Smooth muscle cell (in vitro differentiated cells): Measurements from ENCODE around the gene TSPAN17. TPM values are rescaled to one million over a fixed set of nuclear protein-coding genes. Genes with fewer than 3 reads are reported as not detected.

Experiments used
- DNase-seq: peaks from one replicate; lab custom pipeline; 2025; ENCODE audit not compliant: unreplicated experiment; lab: John Stamatoyannopoulos, UW
- H2AFZ ChIP-seq: fragments of 200-600 bp; sonication (generic); 2 replicates; pipeline ENCODE4 v1.6.0; 2016; ENCODE audit warnings: antibody characterized with exemption, low read depth, mild to moderate bottlenecking
- H3F3A ChIP-seq: fragments of 200-600 bp; sonication (generic); 2 replicates; pipeline ENCODE4 v1.6.0; 2017; ENCODE audit warnings: antibody characterized with exemption, low read depth
- H3K27ac ChIP-seq: fragments of 200-600 bp; sonication (generic); 2 replicates; pipeline ENCODE4 v1.5.1; 2016; ENCODE audit warnings: low read depth, mild to moderate bottlenecking
- H3K27me3 ChIP-seq: fragments of 200-600 bp; sonication (generic); 2 replicates; pipeline ENCODE4 v1.6.1; 2016; ENCODE audit warnings: low read depth, mild to moderate bottlenecking
- H3K36me3 ChIP-seq: fragments of 200-600 bp; sonication (generic); 2 replicates; pipeline ENCODE4 v1.5.1; 2016; ENCODE audit warnings: low read depth
- H3K4me1 ChIP-seq: fragments of 200-600 bp; sonication (generic); 2 replicates; pipeline ENCODE4 v1.5.1; 2016; ENCODE audit warnings: low read depth
- H3K4me2 ChIP-seq: fragments of 200-600 bp; sonication (generic); 2 replicates; pipeline ENCODE4 v1.6.0; 2016; ENCODE audit warnings: mild to moderate bottlenecking
- H3K4me3 ChIP-seq: fragments of 200-600 bp; sonication (generic); 2 replicates; pipeline ENCODE4 v1.5.1; 2016; ENCODE audit warnings: mild to moderate bottlenecking
- H3K79me2 ChIP-seq: fragments of 200-600 bp; sonication (generic); 2 replicates; pipeline ENCODE4 v1.6.0; 2016; ENCODE audit warnings: low read depth, mild to moderate bottlenecking
- H3K9ac ChIP-seq: fragments of 200-600 bp; sonication (generic); 2 replicates; pipeline ENCODE4 v1.6.0; 2016; ENCODE audit warnings: low read depth
- H3K9me3 ChIP-seq: fragments of 200-600 bp; sonication (generic); replicated peaks from 2 replicates; pipeline ENCODE4 v1.5.1; 2016; ENCODE audit warnings: low read depth
- H4K20me1 ChIP-seq: fragments of 200-600 bp; sonication (generic); 2 replicates; pipeline ENCODE4 v1.6.0; 2016; ENCODE audit warnings: low read depth
- CTCF ChIP-seq: fragments of 200-600 bp; sonication (generic); IDR thresholded peaks from 2 replicates; pipeline ENCODE4 v1.5.1; 2017; ENCODE audit warnings: borderline replicate concordance, mild to moderate bottlenecking, antibody characterized with exemption; ENCODE audit not compliant: insufficient read depth, poor library complexity, severe bottlenecking
- WGBS: methylation state at CpG from one replicate; pipeline ENCODE4 v1.1.7; 2016; ENCODE audit warnings: low lambda C conversion rate; 5-methylcytosine and 5-hydroxymethylcytosine counted together
- polyA plus RNA-seq: library from polyadenylated mRNA; unstranded; fragments of >200 nt; fragmentation: Nextera tagmentation; extraction: Ambion mirVana; gene quantifications from 2 replicates; pipeline ENCODE4 v1.2.1, GENCODE V29; 2016
- total RNA-seq: library from RNA; depleted of rRNA; stranded (reverse); fragments of >200 nt; gene quantifications from 2 replicates; pipeline ENCODE4 v1.2.3, GENCODE V29; 2014

The TSPAN17 gene
- total and polyA plus RNA-seq, 2 experiments from 2014 or later: 29.7 to 31.0 TPM

- H3K4me1 ChIP-seq: no peaks in the 10 kb centered on the region
- H3K9ac ChIP-seq: no peak overlapping the region
- no peak overlapping the region for H3K27ac ChIP-seq
- no peak overlapping the region for H3K4me3 ChIP-seq
- H3K9me3 ChIP-seq: no peaks in the 10 kb centered on the region
- no peaks in the 10 kb centered on the region for H3K36me3 ChIP-seq
- no peak for DNase-seq
- no peaks in the 10 kb centered on the region for H3K79me2 ChIP-seq
- no peaks in the 10 kb centered on the region for H4K20me1 ChIP-seq
- peaks cover 5% of the 10 kb centered on the region for H3K27me3 ChIP-seq
- no peak overlapping the region for H2AFZ ChIP-seq
- H3K4me2 ChIP-seq: no peak overlapping the region
- H3F3A ChIP-seq: no peaks in the 10 kb centered on the region
- 61% methylated on average over 3 of the region's 4 CpGs for WGBS
- TF ChIP-seq CTCF: no peak
Observed at GRCh38 chr5:176659860-176660461, 12.7 kb downstream of the TSPAN17 start.

DNA sequence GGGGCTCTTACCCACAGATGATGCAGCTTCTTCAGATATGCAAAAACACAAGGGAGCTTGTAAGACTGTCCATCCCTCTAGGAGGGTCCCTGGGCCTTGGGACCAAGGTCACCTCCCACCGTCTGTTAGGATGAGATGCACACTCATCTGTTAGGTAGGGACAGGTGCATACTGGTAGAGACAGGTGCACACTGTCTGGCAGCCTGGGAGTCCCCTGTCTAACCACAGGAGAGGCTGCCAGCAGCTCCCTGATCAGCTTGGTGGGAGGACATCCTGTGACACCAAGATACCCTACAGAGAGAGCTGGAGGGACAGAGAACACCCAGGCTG, 13.2 kb downstream of the TSPAN17 start:
- Histone ChIP-seq H3K27ac (no peak overlapping the region), H3K79me2 (no peaks in the 10 kb centered on the region), H3K36me3 (no peaks in the 10 kb centered on the region), H2AFZ (no peak overlapping the region), H3K9ac (no peak overlapping the region), H3K27me3 (peaks cover 5% of the 10 kb centered on the region), H3K4me2 (no peak overlapping the region), H3K4me3 (no peak overlapping the region), H3F3A (no peaks in the 10 kb centered on the region), H3K9me3 (no peaks in the 10 kb centered on the region), H4K20me1 (no peaks in the 10 kb centered on the region), H3K4me1 (no peaks in the 10 kb centered on the region)
- 18% methylated on average over 1 of the region's 1 CpG for WGBS
- TF ChIP-seq CTCF: no peak
- no peak for DNase-seq

GRCh38 chr5:176660860-176661641, 13.8 kb downstream of the TSPAN17 start:
- Histone ChIP-seq H3K9me3 (no peaks in the 10 kb centered on the region), H4K20me1 (no peaks in the 10 kb centered on the region), H3K4me3 (no peak overlapping the region), H3K9ac (no peak overlapping the region), H3K27ac (no peak overlapping the region), H3K36me3 (no peaks in the 10 kb centered on the region), H3K79me2 (no peaks in the 10 kb centered on the region), H3K27me3 (peaks cover 5% of the 10 kb centered on the region), H2AFZ (no peak overlapping the region), H3K4me2 (no peak overlapping the region), H3K4me1 (no peaks in the 10 kb centered on the region), H3F3A (no peaks in the 10 kb centered on the region)
- peak; percentile 35 for DNase-seq
- WGBS: 60% methylated on average over 33 of the region's 33 CpGs
- TF ChIP-seq CTCF: peak; percentile 96
